Measurements from ENCODE around the gene RAC3. TPM values are rescaled to one million over a fixed set of nuclear protein-coding genes. Genes with fewer than 3 reads are reported as not detected.

RAC3 gene
- total RNA-seq, 3 donors from 2014 or later (not counting 1 experiment from before 2014, with no cell fraction given): 0.61 to 2.2 (median 2.1) TPM

DNA sequence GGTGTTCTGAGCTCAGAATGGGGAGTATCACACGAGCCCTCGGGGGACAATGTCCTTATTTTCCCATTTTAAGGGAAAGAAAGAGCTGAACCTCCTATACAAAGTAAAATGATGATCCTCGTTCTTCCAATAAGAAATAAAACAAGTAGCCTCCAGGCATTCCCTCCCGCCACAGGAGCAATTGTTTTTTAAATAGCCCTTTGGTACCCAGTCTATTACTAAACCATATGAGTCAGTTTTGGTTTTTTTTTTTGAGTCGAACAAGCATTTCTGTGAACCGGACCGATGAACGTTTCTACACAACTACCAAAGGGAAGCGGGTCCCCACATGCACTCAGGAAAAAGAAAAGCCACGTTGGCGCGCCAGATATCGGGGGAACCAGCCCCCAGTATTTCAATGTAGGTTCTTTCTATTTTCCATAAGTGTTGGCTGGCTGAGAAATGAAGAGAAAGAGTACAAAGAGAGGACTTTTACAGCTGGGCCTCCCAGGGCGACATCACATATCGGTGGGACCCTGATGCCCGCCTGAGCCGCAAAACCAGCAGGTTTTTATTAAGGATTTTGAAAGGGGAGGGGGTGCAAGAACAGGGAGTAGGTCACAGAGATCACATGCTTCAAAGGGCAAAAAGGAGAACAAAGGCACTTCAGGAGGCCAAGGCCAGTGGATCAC is 9.8 kb downstream of the RAC3 start:
- Mint-ChIP-seq H3K9me3 (no peaks in the 10 kb centered on the region), H3K4me1 (peaks cover 7 to 9% of the 10 kb centered on the region in 2 donors), H3K36me3 (no peaks in the 10 kb centered on the region), H3K4me3 (peak overlapping the region; percentile 21), H3K27ac (no peak overlapping the region), H3K27me3 (ENCODE audit: low read depth in 2 of 2) (no peaks in the 10 kb centered on the region)
- no peaks in the 10 kb centered on the region for H3K27me3 ChIP-seq (ENCODE audit: control insufficient read depth, insufficient read depth, low read length)
- H3K27ac ChIP-seq (ENCODE audit: low read length): no peak overlapping the region
- H3K4me1 ChIP-seq (ENCODE audit: control insufficient read depth, insufficient read depth, low read length): peaks cover 14% of the 10 kb centered on the region
- no peaks in the 10 kb centered on the region for H3K9me3 ChIP-seq (ENCODE audit: control insufficient read depth, insufficient read depth, low read length)
- ATAC-seq: no peak
- TF ChIP-seq, protein P1, sequence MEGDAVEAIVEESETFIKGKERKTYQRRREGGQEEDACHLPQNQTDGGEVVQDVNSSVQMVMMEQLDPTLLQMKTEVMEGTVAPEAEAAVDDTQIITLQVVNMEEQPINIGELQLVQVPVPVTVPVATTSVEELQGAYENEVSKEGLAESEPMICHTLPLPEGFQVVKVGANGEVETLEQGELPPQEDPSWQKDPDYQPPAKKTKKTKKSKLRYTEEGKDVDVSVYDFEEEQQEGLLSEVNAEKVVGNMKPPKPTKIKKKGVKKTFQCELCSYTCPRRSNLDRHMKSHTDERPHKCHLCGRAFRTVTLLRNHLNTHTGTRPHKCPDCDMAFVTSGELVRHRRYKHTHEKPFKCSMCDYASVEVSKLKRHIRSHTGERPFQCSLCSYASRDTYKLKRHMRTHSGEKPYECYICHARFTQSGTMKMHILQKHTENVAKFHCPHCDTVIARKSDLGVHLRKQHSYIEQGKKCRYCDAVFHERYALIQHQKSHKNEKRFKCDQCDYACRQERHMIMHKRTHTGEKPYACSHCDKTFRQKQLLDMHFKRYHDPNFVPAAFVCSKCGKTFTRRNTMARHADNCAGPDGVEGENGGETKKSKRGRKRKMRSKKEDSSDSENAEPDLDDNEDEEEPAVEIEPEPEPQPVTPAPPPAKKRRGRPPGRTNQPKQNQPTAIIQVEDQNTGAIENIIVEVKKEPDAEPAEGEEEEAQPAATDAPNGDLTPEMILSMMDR (IDR thresholded peaks at IDR 0.05): no peak
- 82% methylated on average over 15 of the region's 17 CpGs for WGBS (ENCODE audit: insufficient coverage)
- DNase-seq: no peak
- intact Hi-C loops (cut with micrococcal nuclease): no loop called here
- no peak overlapping the region for H3K4me3 ChIP-seq (ENCODE audit: low read length)
- H3K36me3 ChIP-seq (ENCODE audit: control insufficient read depth, insufficient read depth, low read length): no peaks in the 10 kb centered on the region

DNA sequence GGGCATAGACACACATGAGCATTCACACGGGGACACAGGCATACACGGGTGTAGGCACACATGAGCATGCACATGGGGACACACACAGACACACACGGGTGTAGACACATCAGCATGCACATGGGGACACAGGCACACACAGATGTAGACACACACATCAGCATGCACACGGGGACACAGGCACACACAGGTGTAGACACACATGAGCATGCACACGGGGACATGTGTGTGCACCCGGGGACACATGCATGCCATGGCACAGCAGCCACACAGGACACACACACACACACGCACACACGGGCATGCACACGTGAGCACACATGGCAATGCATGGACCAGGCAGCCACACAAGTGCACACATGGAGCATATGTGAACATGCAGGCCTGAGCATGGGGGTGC is 11.2 kb downstream of the RAC3 start:
- Mint-ChIP-seq H3K4me3 (no peak overlapping the region), H3K27ac (no peak overlapping the region), H3K4me1 (peaks cover 5% of the 10 kb centered on the region in 2 donors), H3K36me3 (no peaks in the 10 kb centered on the region), H3K27me3 (ENCODE audit: low read depth in 2 of 2) (no peaks in the 10 kb centered on the region), H3K9me3 (no peaks in the 10 kb centered on the region)
- WGBS (ENCODE audit: insufficient coverage): 86% methylated on average over 9 of the region's 9 CpGs
- ATAC-seq (no peak), DNase-seq (no peak)
- TF ChIP-seq, protein P1 (IDR thresholded peaks at IDR 0.05): no peak
- H3K27ac ChIP-seq (ENCODE audit: low read length): no peak overlapping the region
- H3K36me3 ChIP-seq (ENCODE audit: control insufficient read depth, insufficient read depth, low read length): no peaks in the 10 kb centered on the region
- no peaks in the 10 kb centered on the region for H3K27me3 ChIP-seq (ENCODE audit: control insufficient read depth, insufficient read depth, low read length)
- peaks cover 6% of the 10 kb centered on the region for H3K4me1 ChIP-seq (ENCODE audit: control insufficient read depth, insufficient read depth, low read length)
- H3K9me3 ChIP-seq (ENCODE audit: control insufficient read depth, insufficient read depth, low read length): no peaks in the 10 kb centered on the region
- H3K4me3 ChIP-seq (ENCODE audit: low read length): no peak overlapping the region
- intact Hi-C loops (cut with micrococcal nuclease): no loop called here

DNA sequence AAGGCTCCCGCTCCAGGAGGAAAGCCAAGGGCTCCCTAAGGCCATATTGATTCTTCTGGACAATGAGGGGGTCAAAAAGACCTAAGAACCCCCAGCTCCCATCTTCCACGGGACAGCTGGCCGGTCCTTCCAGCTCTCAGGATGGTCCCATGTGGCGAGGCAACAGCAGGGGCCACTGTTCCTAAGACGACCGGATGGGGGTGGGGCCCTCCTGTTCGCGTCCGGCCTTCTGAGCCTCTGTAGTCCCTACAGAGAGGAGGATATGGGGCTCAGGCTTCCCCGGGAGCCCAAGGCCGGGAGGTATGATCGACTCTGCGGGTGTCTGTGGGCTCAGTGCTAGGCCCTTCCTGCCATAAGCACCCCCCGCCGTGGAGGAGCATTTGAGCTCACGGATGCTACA is 12.0 kb downstream of the RAC3 start:
- DNase-seq: no peak
- Histone ChIP-seq H3K4me3 (ENCODE audit: low read length) (no peak overlapping the region), H3K4me1 (ENCODE audit: control insufficient read depth, insufficient read depth, low read length) (no peaks in the 10 kb centered on the region), H3K27ac (ENCODE audit: low read length) (no peak overlapping the region), H3K36me3 (ENCODE audit: control insufficient read depth, insufficient read depth, low read length) (no peaks in the 10 kb centered on the region), H3K9me3 (ENCODE audit: control insufficient read depth, insufficient read depth, low read length) (no peaks in the 10 kb centered on the region), H3K27me3 (ENCODE audit: control insufficient read depth, insufficient read depth, low read length) (no peaks in the 10 kb centered on the region)
- Mint-ChIP-seq H3K36me3 (no peaks in the 10 kb centered on the region), H3K4me3 (no peak overlapping the region), H3K27ac (no peak overlapping the region), H3K9me3 (no peaks in the 10 kb centered on the region), H3K27me3 (ENCODE audit: low read depth in 2 of 2) (no peaks in the 10 kb centered on the region), H3K4me1 (no peaks in the 10 kb centered on the region)
- 88% methylated on average over 16 of the region's 16 CpGs for WGBS (ENCODE audit: insufficient coverage)
- TF ChIP-seq, protein P1 (IDR thresholded peaks at IDR 0.05): no peak
- ATAC-seq: no peak
- intact Hi-C loops (cut with micrococcal nuclease): no loop called here

DNA sequence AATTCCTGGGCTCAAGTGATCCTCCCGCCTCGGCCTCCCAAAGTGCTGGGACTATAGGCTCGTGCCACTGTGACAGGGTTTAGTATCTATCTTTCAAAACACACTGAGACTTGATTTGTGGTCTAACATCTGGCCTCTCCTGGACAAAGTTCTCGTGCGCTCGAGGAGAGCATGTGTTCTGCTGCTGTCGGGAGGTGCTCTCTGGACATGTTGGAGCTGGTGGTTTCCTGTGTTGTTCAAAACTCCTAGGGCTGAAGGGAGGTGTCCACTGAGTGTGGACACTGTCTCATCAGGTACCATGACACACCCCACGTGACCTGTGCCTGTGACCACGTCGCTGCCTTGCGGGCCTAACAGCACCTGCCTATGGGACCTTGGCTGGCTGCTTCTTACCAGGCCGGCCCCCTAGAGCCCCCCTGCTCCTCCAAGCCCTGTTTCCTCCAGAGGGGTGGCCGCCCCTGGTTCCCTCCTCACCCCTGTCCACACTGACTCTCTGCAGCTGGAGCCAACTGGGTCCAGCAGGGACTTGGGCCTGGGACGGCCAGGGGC is 14.5 kb downstream of the RAC3 start:
- peaks cover 9% of the 10 kb centered on the region for H3K4me1 ChIP-seq (ENCODE audit: control insufficient read depth, insufficient read depth, low read length)
- H3K4me3 ChIP-seq (ENCODE audit: low read length): no peak overlapping the region
- Mint-ChIP-seq H3K4me3 (no peak overlapping the region), H3K9me3 (no peaks in the 10 kb centered on the region), H3K27me3 (ENCODE audit: low read depth in 2 of 2) (no peaks in the 10 kb centered on the region), H3K36me3 (no peaks in the 10 kb centered on the region), H3K4me1 (peaks cover 0 to 10% of the 10 kb centered on the region in 2 donors), H3K27ac (no peak overlapping the region)
- H3K27me3 ChIP-seq (ENCODE audit: control insufficient read depth, insufficient read depth, low read length): no peaks in the 10 kb centered on the region
- 91% methylated on average over 14 of the region's 14 CpGs for WGBS (ENCODE audit: insufficient coverage)
- no peak overlapping the region for H3K27ac ChIP-seq (ENCODE audit: low read length)
- H3K9me3 ChIP-seq (ENCODE audit: control insufficient read depth, insufficient read depth, low read length): no peaks in the 10 kb centered on the region
- no peaks in the 10 kb centered on the region for H3K36me3 ChIP-seq (ENCODE audit: control insufficient read depth, insufficient read depth, low read length)
- TF ChIP-seq, protein P1 (IDR thresholded peaks at IDR 0.05): no peak
- ATAC-seq (no peak), DNase-seq (no peak)
- intact Hi-C loops (cut with micrococcal nuclease): no loop called here
